ENCODE results near the gene USP7.

- TF ChIP-seq CTCF (IDR thresholded peaks at IDR 0.05) (no peak), SIN3A (IDR thresholded peaks at IDR 0.05; ENCODE audit: borderline replicate concordance, low read depth, low read length) (no peak), ELF1 (IDR thresholded peaks at IDR 0.05) (no peak), POLR2AphosphoS5 (IDR thresholded peaks at IDR 0.05; ENCODE audit: low read depth, low read length) (no peak), REST (IDR thresholded peaks at IDR 0.05; ENCODE audit: low read depth, low read length) (no peak), CHD2 (IDR thresholded peaks at IDR 0.05; ENCODE audit: low read length, partially characterized antibody) (no peak), SMC3 (IDR thresholded peaks at IDR 0.05; ENCODE audit: low read depth, low read length) (no peak), EP300 (IDR thresholded peaks at IDR 0.05; ENCODE audit: borderline replicate concordance in 1 of 2, low read depth in 1 of 2, low read length in 1 of 2) (no peak), RAD21 (IDR thresholded peaks at IDR 0.05; ENCODE audit: low read length) (no peak), RXRA (IDR thresholded peaks at IDR 0.05; ENCODE audit: borderline replicate concordance, low read depth) (no peak), EZH2phosphoT487 (IDR thresholded peaks at IDR 0.05; ENCODE audit: borderline replicate concordance, low read depth) (no peak)
These were observed 102.0 kb downstream of the USP7 start for GRCh38 chr16:8861563-8862308.
